IMR-90 (cell line): ENCODE measurements around the gene VWA5A. TPM values are rescaled to one million over a fixed set of nuclear protein-coding genes. Genes with fewer than 3 reads are reported as not detected.

Experiments
- ATAC-seq: fragments of 200-7000 bp; cut with Tn5 transposase; 2 replicates; pipeline ENCODE4 v1.9.1; 2020; ENCODE audit warnings: low read depth, mild to moderate bottlenecking, moderate library complexity
- BruUV-seq: library from RNA; stranded (reverse); fragments of 400-500 nt; replicated peaks from 2 replicates; lab custom pipeline; 2021; lab: Mats Ljungman, UMichigan
- CTCF ChIA-PET: fragments of 300-600 bp; formaldehyde crosslinking; extraction: SDS; loops from one replicate; lab custom pipeline; 2021; ENCODE audit warnings: antibody characterized with exemption; lab: Yijun Ruan, JAX
- POLR2A ChIA-PET: fragments of 300-600 bp; sonication (Branson Sonifier 250); formaldehyde crosslinking; loops from one replicate; lab custom pipeline; 2022; ENCODE audit warnings: antibody characterized with exemption; ENCODE audit not compliant: unreplicated experiment; lab: Charles Lee
- DNase-seq: peaks from one replicate; pipeline ENCODE4 v3.0.0; 2013
- H2AFZ ChIP-seq: replicated peaks from 2 replicates; pipeline ENCODE3; 2013; ENCODE audit warnings: low read length, mild to moderate bottlenecking; ENCODE audit not compliant: poor library complexity
- H2AK5ac ChIP-seq: 2 replicates; pipeline ENCODE4 v1.6.1; 2013; ENCODE audit warnings: low read depth, low read length, inconsistent platforms
- H2AK9ac ChIP-seq: replicated peaks from 2 replicates; pipeline ENCODE3; 2013; ENCODE audit warnings: mild to moderate bottlenecking, low read depth, low read length, moderate library complexity; ENCODE audit not compliant: poor library complexity
- H2BK120ac ChIP-seq: 2 replicates; pipeline ENCODE4 v1.6.1; 2013; ENCODE audit warnings: low read depth, low read length, inconsistent platforms
- H2BK15ac ChIP-seq: 3 replicates; pipeline ENCODE4 v1.6.1; 2013; ENCODE audit warnings: low read depth, low read length, inconsistent platforms
- H2BK20ac ChIP-seq: 2 replicates; pipeline ENCODE4 v1.6.1; 2013; ENCODE audit warnings: low read depth, mild to moderate bottlenecking, inconsistent platforms, low read length, moderate library complexity
- H2BK5ac ChIP-seq: 2 replicates; pipeline ENCODE4 v1.6.1; 2013; ENCODE audit warnings: mild to moderate bottlenecking, low read depth, low read length, inconsistent platforms; ENCODE audit not compliant: poor library complexity, severe bottlenecking
- H3K14ac ChIP-seq: replicated peaks from 2 replicates; pipeline ENCODE4 v1.6.1; 2013; ENCODE audit warnings: low read depth, low read length, inconsistent platforms
- H3K18ac ChIP-seq: 2 replicates; pipeline ENCODE4 v1.6.1; 2013; ENCODE audit warnings: low read depth, low read length, control low read depth
- H3K23ac ChIP-seq: 2 replicates; pipeline ENCODE4 v1.6.1; 2013; ENCODE audit warnings: low read depth, low read length, inconsistent platforms
- H3K27ac ChIP-seq: 2 replicates; pipeline ENCODE4 v1.5.1; 2013; ENCODE audit warnings: mild to moderate bottlenecking, control low read depth, low read length; ENCODE audit not compliant: insufficient read depth
- H3K27me3 ChIP-seq: 2 replicates; pipeline ENCODE4 v1.6.1; 2013; ENCODE audit warnings: low read length; ENCODE audit not compliant: control insufficient read depth, insufficient read depth
- H3K36me3 ChIP-seq: 2 replicates; pipeline ENCODE4 v1.6.1; 2013; ENCODE audit warnings: low read length, mixed read lengths; ENCODE audit not compliant: control insufficient read depth, insufficient read depth
- H3K4ac ChIP-seq: 2 replicates; pipeline ENCODE4 v1.6.1; 2013; ENCODE audit warnings: low read depth, low read length, inconsistent platforms
- H3K4me1 ChIP-seq: 2 replicates; pipeline ENCODE4 v1.6.1; 2013; ENCODE audit warnings: low read length, mixed read lengths; ENCODE audit not compliant: control insufficient read depth, insufficient read depth
- H3K4me2 ChIP-seq: 2 replicates; pipeline ENCODE4 v1.6.1; 2013; ENCODE audit warnings: low read depth, mild to moderate bottlenecking, control low read depth, low read length, moderate library complexity
- H3K4me3 ChIP-seq: 2 replicates; pipeline ENCODE4 v1.5.1; 2013; ENCODE audit warnings: low read depth, mild to moderate bottlenecking, control low read depth, low read length, moderate library complexity; ENCODE audit not compliant: insufficient read depth
- H3K56ac ChIP-seq: 2 replicates; pipeline ENCODE4 v1.6.1; 2013; ENCODE audit warnings: low read length, inconsistent platforms; ENCODE audit not compliant: insufficient read depth; ENCODE audit errors: extremely low read depth
- H3K79me1 ChIP-seq, 2 experiments: 2 replicates each; pipeline ENCODE4 v1.6.1; 2013; ENCODE audit warnings: low read length in 2 of 2, inconsistent platforms in 1 of 2, low read depth in 1 of 2
- H3K9ac ChIP-seq: 2 replicates; pipeline ENCODE4 v1.6.1; 2013; ENCODE audit warnings: low read depth, low read length, control low read depth
- H3K9me1 ChIP-seq: 2 replicates; pipeline ENCODE4 v1.6.1; 2013; ENCODE audit warnings: low read length, inconsistent platforms; ENCODE audit not compliant: insufficient read depth
- H3K9me3 ChIP-seq: 2 replicates; pipeline ENCODE4 v1.6.1; 2013; ENCODE audit warnings: low read length; ENCODE audit not compliant: control insufficient read depth, insufficient read depth
- H4K20me1 ChIP-seq: 2 replicates; pipeline ENCODE4 v1.6.1; 2013; ENCODE audit warnings: low read length, inconsistent platforms; ENCODE audit not compliant: insufficient read depth
- H4K5ac ChIP-seq: 2 replicates; pipeline ENCODE4 v1.6.1; 2013; ENCODE audit warnings: mild to moderate bottlenecking, low read depth, low read length, control low read depth
- H4K8ac ChIP-seq, 2 experiments: 2 replicates each; pipeline ENCODE4 v1.6.1; 2013; ENCODE audit warnings: low read depth in 2 of 2, low read length in 2 of 2, control low read depth in 1 of 2, inconsistent platforms in 1 of 2
- H4K91ac ChIP-seq: 2 replicates; pipeline ENCODE4 v1.6.1; 2013; ENCODE audit warnings: low read depth, low read length, inconsistent platforms; ENCODE audit not compliant: insufficient read depth
- CEBPB ChIP-seq: IDR thresholded peaks from 2 replicates; pipeline ENCODE4 v1.6.1; 2012; ENCODE audit warnings: low read depth, low read length, improper control_type of control experiment
- CHD1 ChIP-seq: IDR thresholded peaks from 2 replicates; pipeline ENCODE4 v1.6.1; 2012; ENCODE audit warnings: low read depth, low read length, improper control_type of control experiment
- CTCF ChIP-seq: conservative IDR thresholded peaks from 2 replicates; pipeline ENCODE4 v1.5.1; 2012; ENCODE audit warnings: mild to moderate bottlenecking, low read depth, low read length, improper control_type of control experiment
- ELK1 ChIP-seq: fragments of 150-350 bp; IDR thresholded peaks from 2 replicates; pipeline ENCODE4 v1.6.1; 2016; ENCODE audit warnings: low read depth, mild to moderate bottlenecking, low read length, moderate library complexity, borderline replicate concordance
- FOS ChIP-seq: fragments of 150-350 bp; IDR thresholded peaks from 2 replicates; pipeline ENCODE4 v1.6.1; 2016; ENCODE audit warnings: low read depth, low read length
- MAFK ChIP-seq: IDR thresholded peaks from 2 replicates; pipeline ENCODE4 v1.6.1; 2012; ENCODE audit warnings: low read depth, low read length, improper control_type of control experiment
- MAZ ChIP-seq: IDR thresholded peaks from 2 replicates; pipeline ENCODE4 v1.6.1; 2012; ENCODE audit warnings: low read depth, mild to moderate bottlenecking, low read length, improper control_type of control experiment, moderate library complexity, borderline replicate concordance
- MXI1 ChIP-seq: IDR thresholded peaks from 2 replicates; pipeline ENCODE4 v1.6.1; 2012; ENCODE audit warnings: low read depth, mild to moderate bottlenecking, low read length, moderate library complexity, borderline replicate concordance
- NFE2L2 ChIP-seq: fragments of 150-350 bp; IDR thresholded peaks from 2 replicates; pipeline ENCODE4 v1.6.1; 2016; ENCODE audit warnings: low read depth, mild to moderate bottlenecking, low read length
- POLR2A ChIP-seq: IDR thresholded peaks from 2 replicates; pipeline ENCODE4 v1.6.1; 2012; ENCODE audit warnings: mild to moderate bottlenecking, low read depth, low read length
- RFX5 ChIP-seq: IDR thresholded peaks from 2 replicates; pipeline ENCODE4 v1.8.0; 2012; ENCODE audit warnings: low read depth, mild to moderate bottlenecking, low read length, moderate library complexity
- SMC3 ChIP-seq: fragments of 150-350 bp; IDR thresholded peaks from 2 replicates; pipeline ENCODE4 v1.6.1; 2016; ENCODE audit warnings: low read depth, mild to moderate bottlenecking, antibody characterized with exemption, low read length, moderate library complexity
- USF2 ChIP-seq: fragments of 150-350 bp; IDR thresholded peaks from 2 replicates; pipeline ENCODE4 v1.6.1; 2017; ENCODE audit warnings: mild to moderate bottlenecking, antibody characterized with exemption, low read length, low read depth
- dilution Hi-C: fragments of 300-500 bp; cut with HindIII; formaldehyde crosslinking; loops from one replicate; pipeline ENCODE4 v1.14.3; 2018; ENCODE audit warnings: low sequenced_read_pairs; ENCODE audit not compliant: unreplicated experiment
- in situ Hi-C: fragments of 300-500 bp; cut with MboI; formaldehyde crosslinking; loops from 3 replicates; pipeline ENCODE4 v1.14.3; 2019; ENCODE audit warnings: low sequenced_read_pairs, inconsistent platforms, mixed read lengths
- intact Hi-C: fragments of 100-400 bp; cut with micrococcal nuclease; formaldehyde crosslinking; loops from 2 replicates; pipeline ENCODE4 v1.10.0; 2022
- polyA plus RNA-seq, 3 experiments: library from polyadenylated mRNA; depleted of rRNA; stranded (reverse); fragments of >200 nt; gene quantifications; 2 replicates each; pipeline ENCODE4 v1.2.3, GENCODE V29; 2012; ENCODE audit warnings: low replicate concordance in 1 of 3
- total RNA-seq: library from RNA; depleted of rRNA; stranded (reverse); fragments of >200 nt; gene quantifications from 2 replicates; pipeline ENCODE4 v1.2.3, GENCODE V29; 2012

VWA5A gene
- total and polyA plus RNA-seq, 2 of the 4 experiments (the other 2 are of a cell fraction): 5.6 to 6.8 TPM

DNA sequence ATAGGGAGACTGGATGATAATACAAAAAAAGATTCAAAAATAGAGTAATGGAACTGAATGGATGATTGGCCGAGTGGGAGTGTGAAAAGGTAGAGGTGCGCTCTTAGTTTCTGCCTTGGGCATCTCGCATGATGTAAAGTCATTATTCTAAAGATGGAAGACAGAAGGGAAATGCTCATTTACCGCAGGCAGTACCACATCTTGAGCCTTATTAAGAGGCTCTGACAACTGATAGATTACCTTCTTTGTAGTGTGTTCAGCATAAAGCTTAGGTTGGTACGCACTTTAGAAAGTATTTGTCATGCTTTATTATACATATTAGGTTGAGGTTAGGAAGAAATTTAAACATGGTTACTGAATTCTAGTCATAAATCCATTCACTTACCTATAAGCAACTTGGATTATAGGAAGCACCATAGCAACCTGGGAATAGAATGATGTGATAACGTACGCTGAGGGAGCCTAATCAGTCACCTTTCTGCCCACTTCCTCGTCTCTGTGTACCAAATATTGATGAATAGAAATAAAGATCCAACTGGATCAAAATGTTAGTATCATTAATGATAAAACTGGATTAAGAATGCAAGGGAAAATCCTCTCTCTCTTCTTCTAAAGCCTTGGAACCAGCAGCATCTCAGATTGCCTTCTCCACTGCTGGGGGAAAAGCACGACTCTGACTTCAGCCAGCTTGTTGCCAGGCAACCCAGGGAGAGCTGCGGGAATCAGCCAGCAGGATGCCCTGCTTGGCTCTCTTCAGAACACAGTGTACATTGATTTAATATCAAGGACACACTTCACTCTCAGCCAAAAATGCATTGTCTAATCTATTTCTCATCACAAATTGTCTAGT is 29.0 kb upstream of the VWA5A start (continued):
- TF ChIP-seq MXI1: no peak

GRCh38 chr11:124090996-124091395 is 24.3 kb upstream of the VWA5A start:
- Histone ChIP-seq H3K36me3 (no peaks in the 10 kb centered on the region), H3K14ac (no peak overlapping the region), H4K5ac (no peak overlapping the region), H3K9me3 (no peaks in the 10 kb centered on the region), H2AK5ac (no peak overlapping the region), H2BK5ac (no peak overlapping the region), H3K9ac (no peak overlapping the region), H4K20me1 (no peaks in the 10 kb centered on the region), H4K91ac (no peak overlapping the region), H3K79me1 (no peaks in the 10 kb centered on the region), H4K8ac (no peak overlapping the region), H3K27ac (no peak overlapping the region), H3K9me1 (no peaks in the 10 kb centered on the region), H2AFZ (no peak overlapping the region), H3K27me3 (peaks cover 7% of the 10 kb centered on the region), H2BK20ac (no peak overlapping the region), H3K4me3 (no peak overlapping the region), H3K23ac (no peak overlapping the region), H2BK120ac (no peak overlapping the region), H3K4me2 (no peak overlapping the region), H2AK9ac (no peak overlapping the region), H2BK15ac (no peak overlapping the region), H3K4ac (no peak overlapping the region), H3K18ac (no peak overlapping the region), H3K4me1 (no peaks in the 10 kb centered on the region), H3K56ac (no peak overlapping the region)
- ChIA-PET POLR2A (no interaction called here), CTCF (no interaction called here)
- dilution Hi-C loops: no loop called here
- in situ Hi-C loops: no loop called here
- intact Hi-C loops: no loop called here
- no peak for ATAC-seq
- BruUV-seq: no TSS peak
- no peak for DNase-seq
- TF ChIP-seq MAZ (no peak), CTCF (no peak), USF2 (no peak), MAFK (no peak), CHD1 (no peak), ELK1 (no peak), MXI1 (no peak), RFX5 (no peak), SMC3 (no peak), FOS (no peak), CEBPB (no peak), NFE2L2 (no peak), POLR2A (no peak)
